SK-MEL-5 (cell line): Measurements from ENCODE around the gene UBE2O. TPM values are rescaled to one million over a fixed set of nuclear protein-coding genes. Genes with fewer than 3 reads are reported as not detected.

Source experiments
- DNase-seq: peaks from one replicate; pipeline ENCODE4 v3.0.0-alpha.2; 2016; ENCODE audit warnings: low read depth, low spot score
- in situ Hi-C: cut with HindIII; loops from 2 replicates; pipeline ENCODE4 v1.10.0; 2016; ENCODE audit warnings: low sequenced_read_pairs, high pct_unique_total_duplicates, low pct_unique_long_range_greater_than_20kb
- total RNA-seq: library from RNA; depleted of rRNA; stranded (reverse); fragments of >200 nt; shearing (Covaris generic); gene quantifications from 2 replicates; pipeline ENCODE4 v1.2.3, GENCODE V29; 2014

The UBE2O gene
- total RNA-seq, 1 experiment from 2014 or later = 30.7 TPM

DNA sequence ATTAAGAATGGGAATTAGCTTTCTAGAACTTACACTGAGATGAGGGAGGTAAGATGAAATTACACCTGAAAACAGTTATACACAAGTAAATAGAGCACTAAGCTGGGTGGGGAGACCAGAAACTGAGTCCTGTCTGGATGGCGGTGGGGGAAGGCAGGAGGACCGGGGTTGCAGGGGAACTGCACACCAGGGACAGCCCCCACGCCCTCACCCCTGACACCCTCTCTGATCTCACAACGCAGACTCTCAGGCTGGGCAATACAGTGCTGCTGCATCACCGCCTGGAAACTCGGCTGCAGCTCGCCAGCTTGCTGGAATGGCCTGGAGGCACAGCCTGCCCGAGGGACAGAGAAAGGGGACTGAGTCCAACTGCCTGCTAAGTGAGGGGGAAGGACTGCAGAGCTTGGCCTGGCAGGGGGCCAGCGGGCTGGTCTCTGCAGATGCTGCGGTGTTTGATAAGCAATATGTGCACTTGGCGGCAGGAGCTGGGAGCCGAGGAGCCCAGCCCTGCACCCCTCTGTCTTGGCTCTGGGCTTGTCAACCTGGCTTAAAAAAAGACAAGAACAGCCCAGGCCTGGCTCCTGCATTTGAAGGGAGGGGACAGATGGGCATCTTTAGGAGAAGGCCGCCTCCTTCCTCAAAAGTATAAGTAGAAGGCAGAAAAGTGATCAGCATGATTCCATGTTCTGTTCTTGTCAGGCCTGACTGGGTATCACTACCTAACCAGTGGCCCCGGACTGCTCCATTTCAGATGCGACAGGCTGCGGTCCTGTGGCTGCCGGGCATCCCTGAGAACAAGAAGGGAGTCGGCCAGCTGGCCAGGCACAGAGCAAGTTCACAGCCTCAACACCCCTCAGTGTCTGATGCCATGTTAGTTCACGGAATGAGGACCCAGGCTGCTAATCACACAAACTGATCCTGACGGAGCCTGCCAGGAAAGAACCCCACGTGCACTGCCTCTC is 38.3 kb downstream of the UBE2O start:
- in situ Hi-C loops = no loop called here
- DNase-seq = no peak

DNA sequence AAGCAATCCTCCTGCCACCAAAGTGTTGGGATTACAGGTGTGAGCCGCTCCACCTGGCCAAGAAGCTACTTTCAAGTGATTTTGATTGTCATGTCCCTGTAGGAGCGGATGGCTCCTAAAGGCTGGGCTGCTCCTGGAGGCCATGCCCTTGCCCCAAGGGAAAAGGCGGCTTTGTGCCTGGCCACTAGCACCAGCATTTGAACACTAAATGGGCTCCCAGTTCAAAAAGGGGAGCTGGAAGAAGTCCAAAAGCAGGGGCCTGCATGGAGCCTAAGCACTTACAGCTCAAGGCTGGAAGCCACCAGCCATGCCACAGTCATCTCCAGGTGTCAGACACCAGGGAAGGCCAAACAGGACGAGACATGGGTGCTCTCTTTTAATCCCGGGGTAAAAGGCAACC is 41.7 kb downstream of the UBE2O start:
- in situ Hi-C loops = no loop called here
- no peak for DNase-seq

DNA sequence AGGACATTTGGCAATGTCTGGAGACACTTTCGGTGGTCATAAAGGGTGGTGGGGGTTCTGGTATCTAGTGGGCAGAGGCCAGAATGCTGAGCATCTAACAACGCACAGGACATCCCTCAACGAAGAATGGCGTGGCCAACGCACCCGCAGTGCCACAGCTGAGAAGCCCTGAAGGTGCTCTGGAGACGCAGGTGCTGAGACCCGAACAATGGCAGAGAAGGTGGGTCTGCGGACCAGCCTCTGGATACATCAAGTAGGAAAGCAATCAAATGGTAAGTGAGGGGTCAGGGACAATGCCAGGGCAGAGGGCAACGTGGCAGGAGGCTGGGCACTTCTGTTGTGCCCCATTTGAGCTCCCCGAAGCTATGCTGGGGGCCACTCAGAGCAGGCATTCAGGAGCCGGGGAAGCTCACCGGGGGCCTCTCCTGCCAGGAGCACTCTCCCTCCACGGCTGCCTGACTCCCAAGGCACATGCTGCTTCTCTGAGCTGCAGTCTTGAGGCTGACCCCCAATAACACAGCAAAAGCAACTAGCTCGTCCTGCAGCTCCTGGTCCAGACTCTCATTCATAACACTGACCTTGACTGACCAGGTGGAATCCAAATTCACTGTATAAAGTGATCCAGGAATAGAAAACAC is 42.5 kb downstream of the UBE2O start:
- DNase-seq = no peak
- in situ Hi-C loops = no loop called here

DNA sequence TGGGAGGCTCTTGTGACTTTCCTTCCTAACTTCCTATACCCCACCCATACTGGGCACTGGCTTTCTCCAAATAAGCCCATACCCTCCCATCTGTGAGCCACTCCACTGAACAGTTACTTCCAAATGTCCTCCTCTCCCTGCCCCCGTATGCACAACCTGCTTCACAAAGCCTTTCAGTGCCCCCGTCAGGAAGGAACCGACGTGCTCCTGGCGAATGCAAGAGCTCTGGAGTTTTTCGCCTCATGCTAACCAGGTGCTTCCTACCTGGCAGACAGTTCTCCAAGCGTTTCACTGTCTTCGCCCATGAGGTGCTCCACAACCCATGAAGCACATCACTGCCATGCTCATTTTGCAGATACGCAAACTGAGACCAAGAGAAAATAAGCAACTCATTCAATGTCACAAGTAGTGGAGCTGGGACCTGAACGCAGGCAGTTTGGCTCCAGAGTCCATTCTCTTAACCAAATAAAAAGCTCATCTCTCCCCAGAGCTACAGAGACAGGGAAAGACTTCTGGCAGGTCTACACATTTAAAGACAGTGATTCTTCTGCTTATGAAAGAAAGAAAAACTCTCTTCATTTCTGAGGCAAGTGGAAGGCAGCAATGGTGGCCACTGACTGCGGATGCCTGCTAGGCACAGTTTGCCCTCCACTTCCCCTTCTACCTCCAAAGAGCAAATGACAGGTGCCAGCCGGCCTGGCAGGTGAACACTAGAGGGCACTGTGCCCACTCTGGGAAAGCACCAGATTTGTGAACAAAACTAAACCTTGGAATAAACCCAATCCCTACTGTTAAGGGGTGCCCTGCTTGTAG is 44.7 kb downstream of the UBE2O start:
- in situ Hi-C loops = no loop called here
- DNase-seq = peak; percentile 81

DNA sequence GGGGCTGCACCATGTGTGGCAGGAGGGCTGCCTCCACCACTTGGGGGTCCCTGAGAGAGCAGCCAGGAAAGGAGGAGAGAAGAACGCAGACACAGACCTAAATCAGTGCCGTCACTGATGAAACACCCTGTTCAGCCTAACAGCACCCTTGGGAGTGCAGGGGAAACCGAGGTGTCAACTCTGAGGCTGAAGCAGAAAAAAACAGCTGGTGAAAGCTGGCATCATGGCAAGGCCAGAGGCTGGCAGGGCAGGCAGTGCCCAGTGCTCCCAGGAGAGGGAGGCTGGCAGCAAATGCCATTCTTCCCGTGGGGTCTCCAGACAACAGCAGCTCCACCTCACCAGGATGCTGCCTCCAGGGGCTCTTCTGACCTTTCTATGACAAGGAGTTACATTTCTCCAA is 45.4 kb downstream of the UBE2O start:
- in situ Hi-C loops = no loop called here
- DNase-seq = no peak

DNA sequence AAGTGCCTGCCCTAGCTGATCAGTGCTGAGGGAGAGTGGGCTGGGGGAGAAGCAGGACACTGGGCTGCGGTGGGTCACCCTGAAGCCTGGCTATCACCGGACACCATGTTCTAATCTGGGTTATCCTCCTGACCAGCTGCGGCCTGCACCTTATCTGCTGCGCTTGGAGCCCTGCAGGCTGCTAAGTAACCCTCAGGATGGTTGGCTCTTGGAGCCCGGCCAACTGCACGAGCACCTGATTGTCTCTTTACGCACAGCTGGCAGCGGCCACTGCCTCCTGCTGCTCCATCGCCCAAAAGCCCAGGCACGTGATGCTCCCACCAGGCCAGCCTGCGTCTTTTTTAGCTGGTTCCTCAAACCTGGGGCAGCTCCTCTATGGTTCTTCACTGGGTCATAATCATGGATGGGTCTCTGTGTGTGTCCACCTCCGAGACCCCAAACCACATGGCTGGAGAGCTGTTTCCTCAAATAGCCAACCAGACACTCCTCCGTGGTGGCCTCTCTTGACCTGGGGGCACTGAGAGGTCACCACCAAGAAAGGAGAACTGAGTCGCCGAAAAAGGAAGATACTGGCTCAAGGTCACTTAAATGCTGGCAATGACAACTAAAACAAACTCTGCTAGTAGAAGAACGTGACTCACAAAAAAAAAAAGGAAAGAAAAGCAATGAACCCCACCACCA is 46.8 kb downstream of the UBE2O start:
- DNase-seq = peak; percentile 49
- in situ Hi-C loops = no loop called here

DNA sequence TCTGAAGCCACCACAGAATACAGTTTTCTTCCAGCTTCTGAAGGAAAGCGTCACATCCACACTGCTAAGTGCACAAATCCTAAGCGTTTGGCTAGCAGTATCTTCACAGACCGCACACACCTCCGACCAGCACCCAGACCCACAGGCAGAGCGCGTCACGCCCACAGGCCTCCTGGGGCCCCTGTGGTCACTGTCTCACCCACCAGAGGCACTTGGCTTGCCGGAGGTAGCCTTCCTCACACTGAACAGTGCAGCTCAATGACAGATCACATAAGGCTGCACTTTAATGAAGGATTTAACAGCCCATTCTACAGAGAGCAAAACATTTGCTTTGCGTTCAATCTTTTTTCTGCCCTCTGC is 47.4 kb downstream of the UBE2O start:
- in situ Hi-C loops = no loop called here
- no peak for DNase-seq

DNA sequence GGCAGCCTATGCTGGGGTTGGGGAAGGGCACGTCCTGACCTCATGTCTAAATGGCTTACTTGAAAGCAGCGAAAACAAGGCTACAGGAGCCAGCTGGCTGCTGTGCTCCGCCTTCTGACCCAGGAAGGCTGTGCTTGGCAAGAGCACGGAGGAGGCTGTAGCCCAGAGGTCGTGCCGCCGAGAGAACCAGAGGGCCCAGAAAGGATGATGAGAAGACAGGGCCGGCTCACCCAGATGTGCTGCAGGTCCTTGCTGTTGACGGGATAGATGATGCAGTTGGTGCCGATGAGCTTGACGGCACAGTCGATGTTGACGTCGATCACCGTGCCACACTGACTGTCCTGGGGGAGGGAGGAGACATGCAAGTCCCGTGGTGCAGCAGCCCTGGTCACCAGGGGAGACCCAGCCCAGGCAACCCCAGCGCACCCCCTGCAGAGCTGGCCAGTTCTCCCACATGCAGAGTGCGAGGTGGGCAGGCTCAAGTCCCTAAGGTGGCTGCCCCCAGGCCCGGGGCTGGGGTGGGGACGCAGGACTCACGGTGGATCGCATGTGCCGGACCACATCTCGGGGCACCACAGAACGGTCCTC is 47.9 kb downstream of the UBE2O start:
- no peak for DNase-seq
- in situ Hi-C loops = no loop called here

DNA sequence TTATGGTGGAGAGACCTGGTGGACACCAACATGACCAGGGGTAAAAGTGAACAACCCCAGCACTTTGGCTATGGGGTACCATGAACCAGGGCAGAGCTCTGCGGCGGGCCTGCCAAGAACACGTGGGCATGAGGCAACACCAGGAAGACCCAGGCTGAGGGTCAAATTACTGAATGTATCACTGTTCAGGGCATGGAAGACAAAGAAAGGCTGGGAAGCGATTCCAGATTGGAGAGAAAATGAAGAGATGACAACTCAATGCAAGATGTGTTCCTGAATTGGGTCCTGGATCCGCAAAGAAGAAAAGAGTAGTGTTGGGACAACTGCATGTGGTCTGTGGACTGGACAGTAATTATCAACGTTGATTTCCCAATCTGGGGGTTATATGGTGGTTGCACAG is 48.7 kb downstream of the UBE2O start:
- DNase-seq = peak; percentile 94
- in situ Hi-C loops = no loop called here

DNA sequence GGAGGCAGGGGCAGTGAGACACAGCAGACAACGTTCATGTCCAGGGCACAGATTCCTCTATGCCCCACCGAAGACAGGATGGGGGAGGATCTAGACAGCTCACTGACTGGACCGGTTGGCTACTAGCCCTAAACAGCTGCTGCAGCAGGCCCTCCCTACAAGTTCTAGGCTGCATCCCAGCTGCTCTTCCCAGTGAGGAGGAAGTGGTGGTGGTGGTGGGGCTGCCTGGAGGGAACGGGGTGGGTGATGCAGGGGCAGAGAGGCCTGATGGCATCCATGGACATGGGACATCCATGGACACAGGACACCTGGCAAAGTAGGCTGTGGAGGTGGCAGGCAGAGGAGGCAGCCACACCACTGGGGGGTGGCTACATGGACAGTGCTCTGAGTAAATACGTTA is 50.2 kb downstream of the UBE2O start:
- in situ Hi-C loops = no loop called here
- no peak for DNase-seq

DNA sequence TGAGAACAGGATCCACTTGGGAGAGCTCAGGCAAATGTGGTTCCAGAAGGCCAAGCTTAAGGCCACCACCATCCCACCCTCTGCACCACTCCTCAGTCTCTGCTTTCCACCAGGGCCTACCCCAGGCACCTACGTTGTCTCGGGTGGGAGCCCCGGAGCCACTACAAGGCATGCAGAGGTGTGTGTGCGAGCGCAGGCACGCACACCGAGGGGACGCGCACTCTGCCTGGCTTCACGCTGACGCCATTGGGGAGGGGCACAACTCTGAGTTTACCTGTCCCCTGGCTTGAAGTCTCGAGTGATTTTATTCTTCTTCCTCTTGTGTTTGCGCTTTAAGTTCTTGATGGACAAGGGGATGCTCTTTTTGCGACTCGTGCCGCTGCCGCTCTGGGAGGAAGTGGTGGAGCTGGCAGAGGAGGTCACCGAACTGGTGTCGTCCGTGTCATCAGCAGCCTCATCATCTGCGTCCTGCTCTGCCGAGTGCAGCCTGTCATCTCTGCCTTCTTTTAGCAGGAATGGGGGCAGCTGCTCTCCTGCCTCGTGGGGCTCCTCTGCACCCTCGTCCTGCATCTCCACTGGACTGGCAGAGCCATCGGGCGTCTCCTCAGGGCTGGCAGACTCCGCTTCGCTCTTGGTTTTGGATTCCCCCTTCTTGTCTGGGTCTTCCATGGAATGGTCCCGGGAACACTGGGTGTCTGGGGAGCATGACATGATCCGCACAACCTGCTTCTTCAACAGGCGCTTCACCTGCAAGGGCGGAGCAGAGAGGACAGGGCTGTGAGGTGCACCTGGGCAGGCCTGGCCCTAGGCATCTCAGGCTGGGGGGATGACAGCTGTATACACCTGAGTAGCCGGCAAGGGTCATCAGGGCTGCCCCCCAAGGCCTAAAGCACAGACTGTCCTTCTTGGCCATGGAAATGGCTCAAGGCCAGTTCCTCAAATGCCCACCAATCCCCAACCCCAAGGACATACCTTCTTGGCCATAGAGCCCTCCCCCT is 53.5 kb downstream of the UBE2O start:
- in situ Hi-C loops = no loop called here
- DNase-seq = no peak

DNA sequence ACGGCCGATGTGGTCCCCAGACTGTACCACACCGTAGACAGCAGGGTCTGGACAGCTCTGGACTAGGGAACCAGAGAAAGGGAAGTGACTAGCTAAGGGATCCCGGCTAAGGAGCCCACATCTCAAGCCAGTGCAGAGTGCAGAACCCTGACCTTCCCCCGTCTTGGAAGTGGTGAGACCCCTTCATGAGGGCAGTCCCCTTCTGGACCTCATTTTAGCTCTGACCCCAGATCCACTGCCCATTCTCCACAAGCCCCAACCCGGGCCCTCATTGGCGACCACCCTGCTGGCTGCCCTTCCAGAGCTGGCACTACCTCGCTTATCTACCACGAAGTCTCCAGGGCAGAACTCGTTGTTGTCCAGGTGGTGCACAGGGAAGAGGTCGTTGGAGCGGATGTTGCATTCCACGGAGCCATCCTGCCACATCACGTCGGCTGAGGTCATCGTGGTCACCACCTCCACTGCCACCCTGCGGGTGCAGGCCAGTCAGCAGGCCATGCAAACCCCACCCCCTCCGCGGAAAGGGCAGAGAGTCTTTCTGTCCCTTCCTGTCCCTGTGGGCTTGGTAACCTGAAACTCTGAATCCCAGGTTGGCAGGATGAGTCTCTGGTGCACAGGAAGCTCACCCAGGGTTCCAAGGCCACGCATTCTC is 54.3 kb downstream of the UBE2O start:
- in situ Hi-C loops = no loop called here
- DNase-seq = no peak

DNA sequence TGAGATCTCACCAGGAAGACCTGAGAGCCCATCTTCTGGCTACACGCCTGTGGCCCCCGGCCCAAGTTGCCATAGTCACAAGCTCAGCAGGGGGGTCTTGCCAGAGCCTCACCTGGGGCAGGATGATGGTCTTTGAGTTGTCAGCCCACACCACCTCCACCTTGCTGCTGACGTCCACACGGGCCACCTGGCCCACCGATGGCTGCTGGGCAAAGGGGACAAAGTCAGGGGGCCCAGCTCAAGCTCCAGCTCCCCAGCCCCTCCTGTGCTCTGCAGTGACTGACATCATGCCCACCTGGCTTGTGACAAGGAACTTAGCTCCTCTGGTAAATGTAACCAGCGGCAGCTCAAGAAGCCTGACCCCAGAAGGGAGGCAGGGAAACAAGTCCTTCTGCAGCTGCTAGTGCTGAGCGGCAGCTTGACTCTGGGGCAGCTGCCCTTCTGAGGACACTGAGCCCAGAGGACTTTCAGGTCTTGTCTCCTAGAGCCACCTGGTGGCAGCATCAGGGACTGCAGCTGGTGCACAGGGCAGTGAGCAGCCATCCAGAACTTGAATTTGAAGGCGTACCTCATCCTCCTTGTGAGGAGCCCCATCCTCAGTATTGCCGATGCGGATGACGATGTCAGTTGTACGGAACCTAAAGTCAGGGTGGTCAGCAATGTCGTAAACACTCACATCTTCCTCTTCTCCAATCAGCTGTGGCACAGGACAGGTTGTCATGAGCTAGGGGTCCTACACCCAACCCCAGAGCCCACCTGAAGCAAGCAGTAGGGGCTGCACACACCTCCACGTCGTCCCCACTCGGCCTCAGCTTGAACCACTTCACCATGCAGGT is 55.0 kb downstream of the UBE2O start:
- in situ Hi-C loops = no loop called here

DNA sequence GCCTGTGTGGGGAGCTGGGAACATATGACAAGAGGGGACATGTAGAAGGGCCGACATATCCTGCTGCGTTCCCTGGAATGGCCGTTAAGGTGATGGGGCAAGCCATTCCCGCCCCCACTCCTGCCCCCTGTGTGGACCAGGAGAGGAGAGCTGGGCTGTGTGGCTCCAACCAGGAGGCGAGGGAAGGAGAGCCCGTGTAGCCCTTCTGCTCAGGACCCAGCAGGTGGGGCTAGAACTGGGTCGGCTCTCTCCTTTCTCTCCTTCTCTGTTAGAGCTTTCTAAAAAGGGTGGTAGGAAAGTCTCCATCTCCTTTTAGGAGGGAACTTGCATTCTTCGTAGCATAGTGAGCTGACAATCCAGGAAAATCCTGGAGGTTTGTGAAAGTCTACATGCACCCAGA is 55.8 kb downstream of the UBE2O start:
- no peak for DNase-seq
- in situ Hi-C loops = no loop called here

More for the DNA sequence above, 55.0 kb downstream of the UBE2O start:
- peak; percentile 95 for DNase-seq

DNA sequence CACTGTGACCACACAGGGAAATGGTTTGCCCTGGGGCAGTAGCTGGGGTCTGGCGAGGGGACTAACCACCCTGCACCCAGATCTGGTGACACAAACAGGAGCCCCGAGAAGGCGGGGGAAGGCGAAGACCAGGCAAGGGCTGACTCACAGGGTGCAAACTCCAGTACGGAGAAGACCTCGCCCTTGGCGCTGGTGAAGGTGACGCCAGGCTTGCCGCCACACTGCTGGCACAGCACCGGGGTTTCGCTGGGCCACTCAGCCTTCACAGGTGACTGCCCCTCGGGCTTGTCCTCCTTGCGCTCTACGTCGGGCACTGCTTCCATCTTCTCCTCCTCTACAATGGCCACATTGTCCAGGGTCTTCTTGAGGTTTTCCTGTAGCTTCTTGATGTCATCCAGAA is 57.0 kb downstream of the UBE2O start:
- no peak for DNase-seq
- in situ Hi-C loops = no loop called here
